B cell (primary cell): ENCODE data around the gene BTK. TPM values are rescaled to one million over a fixed set of nuclear protein-coding genes. Genes with fewer than 3 reads are reported as not detected.
A peak's percentile ranks its signal among the peaks of the same experiment; 100 is the strongest.

Experiments used
- ATAC-seq: fragments of 200-7000 bp; cut with Tn5 transposase; one replicate; pipeline ENCODE4 v1.10.0; 2021; ENCODE audit warnings: low read depth, mild to moderate bottlenecking, moderate number of reproducible peaks, moderate library complexity
- CTCF ChIA-PET: fragments of 350-600 bp; sonication (Branson Sonifier 250); formaldehyde crosslinking; loops from one replicate; lab custom pipeline; 2021; ENCODE audit warnings: antibody characterized with exemption, inconsistent platforms; lab: Charles Lee
- POLR2A ChIA-PET: fragments of 350-600 bp; sonication (Branson Sonifier 250); formaldehyde crosslinking; loops from one replicate; lab custom pipeline; 2021; ENCODE audit warnings: antibody characterized with exemption; lab: Charles Lee
- DNase-seq: peaks from one replicate; pipeline ENCODE4 v3.0.0; 2013
- H2AFZ ChIP-seq: 2 replicates; pipeline ENCODE4 v1.6.1; 2012; ENCODE audit warnings: mild to moderate bottlenecking, low read depth, low read length; ENCODE audit not compliant: insufficient read depth, poor library complexity, severe bottlenecking
- H3K27ac ChIP-seq, 2 donors: 1 replicate in 1 of 2; 2 replicates in 1 of 2; pipeline ENCODE4 v1.5.1; 2012 to 2013; ENCODE audit warnings: low read length in 2 of 2, mild to moderate bottlenecking in 2 of 2, moderate library complexity in 1 of 2
- H3K27me3 ChIP-seq, 4 experiments: fragments of 200-600 bp in 1 of 4; sonication (generic) in 1 of 4; replicated peaks in 1 of 4; 1 replicate in 2 of 4; 2 replicates in 2 of 4; pipeline versions ENCODE4 v1.6.1 to v1.7.0; 2013 to 2016; ENCODE audit warnings: low read length in 3 of 4, mild to moderate bottlenecking in 2 of 4, mixed read lengths in 1 of 4, moderate library complexity in 1 of 4; ENCODE audit not compliant: insufficient read depth in 4 of 4, control insufficient read depth in 3 of 4; ENCODE audit errors: control extremely low read depth in 1 of 4
- H3K36me3 ChIP-seq, 2 experiments: replicated peaks in 1 of 2; 1 replicate in 1 of 2; 2 replicates in 1 of 2; pipeline versions ENCODE4 v1.6.1 to v1.7.1; 2013; ENCODE audit warnings: low read length in 1 of 2; ENCODE audit not compliant: insufficient read depth in 2 of 2, control insufficient read depth in 1 of 2; ENCODE audit errors: control extremely low read depth in 1 of 2, extremely low read depth in 1 of 2
- H3K4me1 ChIP-seq, 2 donors: fragments of 200-600 bp in 1 of 2; sonication (generic) in 1 of 2; 1 replicate in 1 of 2; 2 replicates in 1 of 2; pipeline versions ENCODE4 v1.5.1 to v1.6.1; 2013 to 2017; ENCODE audit warnings: low read length in 2 of 2; ENCODE audit not compliant: control insufficient read depth in 2 of 2, insufficient read depth in 2 of 2
- H3K4me2 ChIP-seq: replicated peaks from 2 replicates; pipeline ENCODE3; 2012; ENCODE audit warnings: mild to moderate bottlenecking, low read depth, low read length; ENCODE audit not compliant: poor library complexity, severe bottlenecking
- H3K4me3 ChIP-seq, 5 experiments: fragments of 200-600 bp in 1 of 5; sonication (generic) in 1 of 5; 1 replicate in 3 of 5; 2 replicates in 2 of 5; pipeline versions ENCODE4 v1.5.1 to v1.7.0; 2011 to 2016; ENCODE audit warnings: low read length in 4 of 5, mild to moderate bottlenecking in 4 of 5, low read depth in 2 of 5, control low read depth in 1 of 5, moderate library complexity in 1 of 5; ENCODE audit not compliant: insufficient read depth in 1 of 5; ENCODE audit errors: control extremely low read depth in 1 of 5, extremely low read depth in 1 of 5
- H3K79me2 ChIP-seq: fragments of 200-600 bp; sonication (generic); one replicate; pipeline ENCODE4 v1.6.0; 2016; ENCODE audit warnings: low read length; ENCODE audit not compliant: control insufficient read depth, insufficient read depth
- H3K9ac ChIP-seq: fragments of 200-600 bp; sonication (generic); 2 replicates; pipeline ENCODE4 v1.6.1; 2017; ENCODE audit warnings: mild to moderate bottlenecking, low read length, moderate library complexity
- H3K9me3 ChIP-seq, 3 donors: one replicate each; pipeline versions ENCODE4 v1.6.1 to v1.7.1; 2013; ENCODE audit warnings: low read length in 2 of 3; ENCODE audit not compliant: control insufficient read depth in 2 of 3, insufficient read depth in 1 of 3; ENCODE audit errors: control extremely low read depth in 1 of 3
- H4K20me1 ChIP-seq: 2 replicates; pipeline ENCODE4 v1.6.0; 2012; ENCODE audit warnings: mild to moderate bottlenecking, low read length; ENCODE audit not compliant: insufficient read depth, control insufficient read depth, poor library complexity, severe bottlenecking
- H3K27ac Mint-ChIP-seq: one replicate; pipeline ENCODE4 v1.8.0; 2021; ENCODE audit warnings: mixed read lengths
- H3K27me3 Mint-ChIP-seq: one replicate; pipeline ENCODE4 v1.8.0; 2021; ENCODE audit warnings: mixed read lengths
- H3K4me1 Mint-ChIP-seq: one replicate; pipeline ENCODE4 v1.8.0; 2021; ENCODE audit warnings: mixed read lengths
- H3K4me3 Mint-ChIP-seq: one replicate; pipeline ENCODE4 v1.8.0; 2021; ENCODE audit warnings: mixed read lengths
- H3K9me3 Mint-ChIP-seq: one replicate; pipeline ENCODE4 v1.8.0; 2022; ENCODE audit warnings: mixed read lengths; ENCODE audit not compliant: insufficient read depth
- CTCF ChIP-seq: fragments of 200-600 bp; IDR thresholded peaks from one replicate; pipeline ENCODE4 v1.8.0; 2022; ENCODE audit warnings: antibody characterized with exemption, mild to moderate bottlenecking
- EZH2 ChIP-seq: IDR thresholded peaks from 2 replicates; pipeline ENCODE4 v1.6.1; 2012; ENCODE audit warnings: borderline replicate concordance, low read depth, mild to moderate bottlenecking, moderate library complexity, low read length; ENCODE audit not compliant: insufficient read depth, poor library complexity, severe bottlenecking
- WGBS: methylation state at CpG from one replicate; pipeline ENCODE4 v1.1.5; 2013; ENCODE audit warnings: missing lambda C conversion rate; ENCODE audit not compliant: insufficient coverage; 5-methylcytosine and 5-hydroxymethylcytosine counted together
- intact Hi-C: fragments of 100-400 bp; cut with micrococcal nuclease; formaldehyde crosslinking; loops from one replicate; pipeline ENCODE4 v1.10.0; 2022
- polyA plus RNA-seq: library from polyadenylated mRNA; depleted of rRNA; stranded (reverse); fragments of >200 nt; gene quantifications from 2 replicates; pipeline ENCODE4 v1.2.3, GENCODE V29; 2012
- total RNA-seq, 2 donors: library from RNA; stranded (reverse); fragments of 120-200 nt in 1 of 2; gene quantifications; 1 replicate in 1 of 2; 2 replicates in 1 of 2; pipeline versions ENCODE4 v1.2.3 to v1.2.4, GENCODE V29; 2013 to 2022

Gene BTK
- total and polyA plus RNA-seq, 2 donors (not counting 1 experiment from before 2014, with no cell fraction given): 166 to 235 TPM

GRCh38 chrX:101407167-101407747 is 21.3 kb upstream of the BTK start:
- Histone ChIP-seq H3K27me3 (no peaks in the 10 kb centered on the region), H4K20me1 (no peaks in the 10 kb centered on the region), H3K4me2 (peak overlapping the region; percentile 77), H3K79me2 (peaks cover 53% of the 10 kb centered on the region), H3K4me1 (peaks cover 23 to 29% of the 10 kb centered on the region in 2 donors), H3K4me3 (peak overlapping the region; percentile 28 to 89 (median 84)), H3K27ac (peak overlapping the region; percentile 96 to 98), H2AFZ (peak overlapping the region; percentile 60), H3K36me3 (peaks cover 0 to 10% of the 10 kb centered on the region in 2 experiments), H3K9ac (peak overlapping the region; percentile 87), H3K9me3 (no peaks in the 10 kb centered on the region)
- POLR2A ChIA-PET: interaction anchor here (1.0 to 1.9 kb wide), 2 partner anchors 16 to 17 kb away, joined by 3 to 7 read pairs; partner anchors contain the start of gene RPL36A
- H3K4me3 Mint-ChIP-seq: peak overlapping the region; percentile 99
- H3K4me1 Mint-ChIP-seq: peaks cover 31% of the 10 kb centered on the region
- WGBS: 0% methylated on average over 6 of the region's 15 CpGs
- CTCF ChIA-PET: no interaction called here
- intact Hi-C loops: loop anchor here (5.0 kb wide), 2 partner anchors 355 to 1245 kb away; partner anchors contain the start of genes GPRASP1 and TRMT2B
- TF ChIP-seq EZH2 (no peak), CTCF (no peak)
- H3K9me3 Mint-ChIP-seq: no peaks in the 10 kb centered on the region
- ATAC-seq (no peak), DNase-seq (peak; percentile 45)
- H3K27ac Mint-ChIP-seq: peak overlapping the region; percentile 100
- H3K27me3 Mint-ChIP-seq: no peaks in the 10 kb centered on the region

GRCh38 chrX:101399825-101400224 is 13.8 kb upstream of the BTK start:
- H3K27ac Mint-ChIP-seq: no peak overlapping the region
- no peak overlapping the region for H3K4me2 ChIP-seq
- no peaks in the 10 kb centered on the region for H3K27me3 Mint-ChIP-seq
- peaks cover 2% of the 10 kb centered on the region for H3K4me1 Mint-ChIP-seq
- no peak for ATAC-seq
- 100% methylated on average over 3 of the region's 4 CpGs for WGBS
- H3K9me3 ChIP-seq: no peaks in the 10 kb centered on the region
- CTCF ChIA-PET: no interaction called here
- no peak for TF ChIP-seq CTCF
- TF ChIP-seq EZH2: no peak
- H4K20me1 ChIP-seq: no peaks in the 10 kb centered on the region
- H3K27me3 ChIP-seq: no peaks in the 10 kb centered on the region
- H3K9me3 Mint-ChIP-seq: no peaks in the 10 kb centered on the region
- H3K79me2 ChIP-seq: peaks cover 3% of the 10 kb centered on the region
- no peak overlapping the region for H2AFZ ChIP-seq
- DNase-seq: no peak
- H3K4me3 Mint-ChIP-seq: no peak overlapping the region
- H3K27ac ChIP-seq: no peak overlapping the region
- intact Hi-C loops: no loop called here
- POLR2A ChIA-PET: no interaction called here
- H3K9ac ChIP-seq: no peak overlapping the region
- no peak overlapping the region for H3K4me3 ChIP-seq
- H3K4me1 ChIP-seq: no peaks in the 10 kb centered on the region
- peaks cover 0 to 8% of the 10 kb centered on the region in 2 experiments for H3K36me3 ChIP-seq
